Right atrium auricular region (tissue), 2 donors: Measurements from ENCODE around the gene SUGCT. TPM values are rescaled to one million over a fixed set of nuclear protein-coding genes. Genes with fewer than 3 reads are reported as not detected.
A peak's percentile ranks its signal among the peaks of the same experiment; 100 is the strongest.

Experiments used
- DNase-seq: peaks from one replicate; pipeline ENCODE4 v3.0.0-alpha.2; 2019; ENCODE audit warnings: low spot score
- H3K27ac ChIP-seq, 2 donors: fragments of 200-600 bp; sonication (generic); 1 replicate in 1 of 2; 2 replicates in 1 of 2; pipeline ENCODE4 v1.5.1; 2016 to 2019
- H3K27me3 ChIP-seq, 2 donors: fragments of 200-600 bp; sonication (generic); one replicate each; pipeline versions ENCODE4 v1.5.1 to v1.6.0; 2017 to 2019
- H3K36me3 ChIP-seq: fragments of 200-600 bp; sonication (generic); one replicate; pipeline ENCODE4 v1.5.1; 2016
- H3K4me1 ChIP-seq, 2 donors: fragments of 200-600 bp; sonication (generic); one replicate each; pipeline versions ENCODE4 v1.5.1 to v1.6.0; 2017 to 2019
- H3K4me3 ChIP-seq, 2 donors: fragments of 200-600 bp; sonication (generic); 1 replicate in 1 of 2; 2 replicates in 1 of 2; pipeline ENCODE4 v1.5.1; 2017 to 2019; ENCODE audit warnings: mild to moderate bottlenecking in 1 of 2, moderate library complexity in 1 of 2
- H3K9me3 ChIP-seq, 2 donors: fragments of 200-600 bp; sonication (generic); one replicate each; pipeline ENCODE4 v1.5.1; 2019
- total RNA-seq, 2 donors: library from RNA; depleted of rRNA; stranded (reverse); fragments of >200 nt; gene quantifications; one replicate each; pipeline ENCODE4 v1.1.0, GENCODE V29; 2016
- TF ChIP-seq, protein P1 (sequence below), 2 donors: fragments of 200-600 bp; sonication (generic); IDR thresholded peaks; one replicate each; pipeline ENCODE4 v1.5.1; 2019; ENCODE audit warnings: antibody characterized with exemption in 2 of 2

Gene SUGCT
- total RNA-seq, 2 donors from 2014 or later: 2.6 to 5.4 TPM

- Histone ChIP-seq H3K4me3 (no peak overlapping the region), H3K27ac (no peak overlapping the region), H3K36me3 (no peaks in the 10 kb centered on the region), H3K4me1 (peaks cover 0 to 11% of the 10 kb centered on the region in 2 donors), H3K27me3 (no peaks in the 10 kb centered on the region), H3K9me3 (no peaks in the 10 kb centered on the region)
- TF ChIP-seq, protein P1, sequence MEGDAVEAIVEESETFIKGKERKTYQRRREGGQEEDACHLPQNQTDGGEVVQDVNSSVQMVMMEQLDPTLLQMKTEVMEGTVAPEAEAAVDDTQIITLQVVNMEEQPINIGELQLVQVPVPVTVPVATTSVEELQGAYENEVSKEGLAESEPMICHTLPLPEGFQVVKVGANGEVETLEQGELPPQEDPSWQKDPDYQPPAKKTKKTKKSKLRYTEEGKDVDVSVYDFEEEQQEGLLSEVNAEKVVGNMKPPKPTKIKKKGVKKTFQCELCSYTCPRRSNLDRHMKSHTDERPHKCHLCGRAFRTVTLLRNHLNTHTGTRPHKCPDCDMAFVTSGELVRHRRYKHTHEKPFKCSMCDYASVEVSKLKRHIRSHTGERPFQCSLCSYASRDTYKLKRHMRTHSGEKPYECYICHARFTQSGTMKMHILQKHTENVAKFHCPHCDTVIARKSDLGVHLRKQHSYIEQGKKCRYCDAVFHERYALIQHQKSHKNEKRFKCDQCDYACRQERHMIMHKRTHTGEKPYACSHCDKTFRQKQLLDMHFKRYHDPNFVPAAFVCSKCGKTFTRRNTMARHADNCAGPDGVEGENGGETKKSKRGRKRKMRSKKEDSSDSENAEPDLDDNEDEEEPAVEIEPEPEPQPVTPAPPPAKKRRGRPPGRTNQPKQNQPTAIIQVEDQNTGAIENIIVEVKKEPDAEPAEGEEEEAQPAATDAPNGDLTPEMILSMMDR (IDR thresholded peaks at IDR 0.05): no peak
- no peak for DNase-seq
These were observed 586.6 kb downstream of the SUGCT start for GRCh38 chr7:40721342-40721949.

DNA sequence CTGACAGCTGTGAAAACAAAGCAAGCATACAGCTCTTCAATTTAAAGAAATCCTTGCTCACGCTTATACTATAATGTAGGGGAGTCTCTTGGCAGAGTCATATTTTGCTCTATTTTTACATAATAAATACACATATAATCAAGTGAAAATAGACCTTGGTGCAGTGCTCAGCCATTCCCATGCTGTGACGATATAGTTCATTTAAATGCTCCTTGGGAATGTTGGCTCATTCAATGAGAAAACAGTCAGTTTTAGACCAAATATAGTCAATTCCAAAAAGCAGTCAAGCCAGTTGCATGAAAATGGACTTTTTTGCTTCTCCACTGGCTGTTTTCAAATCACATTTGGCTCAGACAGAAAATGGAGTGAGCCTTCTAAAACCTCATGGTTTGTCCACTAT, 587.4 kb downstream of the SUGCT start:
- Histone ChIP-seq H3K36me3 (no peaks in the 10 kb centered on the region), H3K4me3 (no peak overlapping the region), H3K4me1 (peaks cover 0 to 3% of the 10 kb centered on the region in 2 donors), H3K27ac (no peak overlapping the region), H3K9me3 (no peaks in the 10 kb centered on the region), H3K27me3 (no peaks in the 10 kb centered on the region)
- TF ChIP-seq, protein P1 (IDR thresholded peaks at IDR 0.05): no peak
- no peak for DNase-seq

DNA sequence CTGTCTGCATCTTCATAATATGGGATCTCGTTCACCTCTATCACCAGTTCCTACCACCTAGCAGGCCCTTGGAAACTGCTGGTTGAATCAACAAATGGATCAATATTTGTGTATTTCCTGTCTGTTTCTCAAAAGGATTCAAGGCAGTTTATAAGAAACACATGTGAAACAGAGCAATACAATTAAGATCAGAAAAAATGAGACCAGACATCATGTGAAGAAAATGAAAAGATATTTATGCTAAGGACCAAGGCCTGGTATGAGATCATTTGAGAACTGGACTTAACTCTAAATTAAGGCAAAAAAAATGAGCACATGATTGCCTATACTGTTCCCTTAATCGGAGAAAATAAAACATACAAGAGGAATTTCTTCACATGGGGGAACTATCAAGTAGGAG, 589.0 kb downstream of the SUGCT start:
- TF ChIP-seq, protein P1 (IDR thresholded peaks at IDR 0.05): no peak
- Histone ChIP-seq H3K36me3 (no peaks in the 10 kb centered on the region), H3K4me3 (no peak overlapping the region), H3K27me3 (no peaks in the 10 kb centered on the region), H3K4me1 (no peaks in the 10 kb centered on the region), H3K9me3 (no peaks in the 10 kb centered on the region), H3K27ac (no peak overlapping the region)
- no peak for DNase-seq

- no peak overlapping the region for H3K4me3 ChIP-seq
- H3K27me3 ChIP-seq: no peaks in the 10 kb centered on the region
- TF ChIP-seq, protein P1 (IDR thresholded peaks at IDR 0.05): no peak
- no peaks in the 10 kb centered on the region for H3K9me3 ChIP-seq
- no peak for DNase-seq
- H3K4me1 ChIP-seq: no peaks in the 10 kb centered on the region
- no peaks in the 10 kb centered on the region for H3K36me3 ChIP-seq
- H3K27ac ChIP-seq: no peak overlapping the region
These were observed 591.8 kb downstream of the SUGCT start for GRCh38 chr7:40726559-40726958.

DNA sequence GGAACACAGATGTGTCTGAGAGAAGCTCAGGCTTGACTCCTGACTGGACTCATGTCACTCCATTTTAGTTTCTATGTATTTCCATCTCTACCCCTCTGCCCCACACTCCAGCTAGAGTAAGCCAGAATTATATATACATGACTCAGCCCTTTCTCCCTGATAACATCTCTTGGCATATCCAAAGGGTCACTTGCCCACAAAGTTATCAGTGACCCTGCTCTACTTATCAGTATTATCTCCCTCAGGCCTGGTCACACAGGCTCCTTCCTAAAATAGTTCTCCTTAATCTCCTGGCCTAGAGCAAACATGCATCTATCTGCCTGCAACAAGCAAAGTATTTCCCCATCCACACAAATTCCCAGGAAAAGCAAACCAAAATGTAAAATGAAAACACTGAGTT, 598.3 kb downstream of the SUGCT start:
- no peak for DNase-seq
- H3K4me3 ChIP-seq: no peak overlapping the region
- no peaks in the 10 kb centered on the region for H3K9me3 ChIP-seq
- TF ChIP-seq, protein P1 (IDR thresholded peaks at IDR 0.05): no peak
- H3K4me1 ChIP-seq: peaks cover 0 to 14% of the 10 kb centered on the region in 2 donors
- H3K36me3 ChIP-seq: no peaks in the 10 kb centered on the region
- peak overlapping the region in 1 of 2 donors; percentile 10 for H3K27ac ChIP-seq
- no peaks in the 10 kb centered on the region for H3K27me3 ChIP-seq

DNA sequence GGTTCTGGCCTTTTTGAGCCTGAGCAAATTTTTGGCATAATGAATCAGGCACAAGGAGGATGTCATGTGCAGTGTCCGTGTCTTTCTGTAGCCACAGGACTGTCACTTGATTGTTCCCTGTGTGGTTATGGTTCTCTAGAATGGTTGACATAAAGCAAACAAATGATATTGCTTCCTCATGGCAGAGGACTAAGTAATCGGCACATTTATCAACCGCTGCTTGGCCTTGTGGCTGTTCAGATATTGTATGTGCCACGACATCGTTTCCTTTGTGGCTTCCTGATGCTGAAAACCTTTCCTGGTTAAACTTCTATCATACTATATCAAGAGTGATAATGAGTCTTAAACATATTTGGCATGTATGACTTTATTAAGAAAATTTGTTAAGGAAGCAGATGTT, 598.8 kb downstream of the SUGCT start:
- no peaks in the 10 kb centered on the region for H3K27me3 ChIP-seq
- no peak overlapping the region for H3K27ac ChIP-seq
- H3K9me3 ChIP-seq: no peaks in the 10 kb centered on the region
- H3K4me1 ChIP-seq: peaks cover 0 to 14% of the 10 kb centered on the region in 2 donors
- no peak overlapping the region for H3K4me3 ChIP-seq
- DNase-seq: no peak
- no peaks in the 10 kb centered on the region for H3K36me3 ChIP-seq
- TF ChIP-seq, protein P1 (IDR thresholded peaks at IDR 0.05): no peak
